Ishikawa (cell line): ENCODE measurements around the gene ZBED2.

Experiments
- EP300 ChIP-seq: IDR thresholded peaks from 2 replicates; pipeline ENCODE4 v1.6.1; 2012; ENCODE audit warnings: borderline replicate concordance
- RAD21 ChIP-seq: IDR thresholded peaks from 2 replicates; pipeline ENCODE4 v1.6.1; 2012; ENCODE audit warnings: low read depth
- TEAD4 ChIP-seq: IDR thresholded peaks from 2 replicates; pipeline ENCODE4 v1.6.1; 2012
- TF ChIP-seq, protein P1 (sequence below): IDR thresholded peaks from 2 replicates; pipeline ENCODE4 v1.6.1; 2012

DNA sequence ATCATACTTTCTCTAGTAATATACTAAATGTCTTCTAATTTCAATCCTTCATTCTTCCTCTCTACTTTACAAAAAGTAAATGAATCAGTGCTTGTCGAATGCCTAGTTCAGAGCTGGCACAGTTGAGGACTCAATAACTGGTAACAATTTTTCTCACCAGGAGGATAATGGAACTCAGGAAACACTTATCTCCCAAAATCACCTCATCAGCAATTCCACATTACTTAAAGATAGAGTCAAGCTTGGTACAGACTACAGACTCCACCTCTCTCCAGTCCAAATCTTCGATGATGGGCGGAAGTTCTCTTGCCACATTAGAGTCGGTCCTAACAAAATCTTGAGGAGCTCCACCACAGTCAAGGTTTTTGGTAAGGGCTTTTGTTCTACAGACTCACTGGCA is 16.3 kb downstream of the ZBED2 start:
- TF ChIP-seq RAD21 = no peak
- TF ChIP-seq TEAD4 = no peak
- no peak for TF ChIP-seq EP300
- TF ChIP-seq, protein P1, sequence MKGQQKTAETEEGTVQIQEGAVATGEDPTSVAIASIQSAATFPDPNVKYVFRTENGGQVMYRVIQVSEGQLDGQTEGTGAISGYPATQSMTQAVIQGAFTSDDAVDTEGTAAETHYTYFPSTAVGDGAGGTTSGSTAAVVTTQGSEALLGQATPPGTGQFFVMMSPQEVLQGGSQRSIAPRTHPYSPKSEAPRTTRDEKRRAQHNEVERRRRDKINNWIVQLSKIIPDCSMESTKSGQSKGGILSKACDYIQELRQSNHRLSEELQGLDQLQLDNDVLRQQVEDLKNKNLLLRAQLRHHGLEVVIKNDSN = no peak
